ENCODE results near the gene PTBP3. TPM values are rescaled to one million over a fixed set of nuclear protein-coding genes. Genes with fewer than 3 reads are reported as not detected.
A peak's percentile ranks its signal among the peaks of the same experiment; 100 is the strongest.

PTBP3 gene
- polyA plus RNA-seq, 2 of the 4 experiments (the other 2 are of a cell fraction): 55.7 to 105 TPM

GRCh38 chr9:112338561-112338960 is 5.1 kb upstream of the PTBP3 start:
- 2% methylated on average over 3 of the region's 3 CpGs for WGBS (ENCODE audit: missing lambda C conversion rate)
- ChIA-PET CTCF (interaction anchor here (1.3 to 9.6 kb wide), 3 partner anchors 9 to 226 kb away, joined by 3 to 42 read pairs (median 3); no protein-coding TSS in a partner anchor), POLR2A (interaction anchor here (0.6 kb wide), 1 partner anchor 41 kb away, joined by 3 read pairs; the partner anchor contains the start of gene HSDL2)
- FAIRE-seq (no peak), ATAC-seq (peak; percentile 74 to 81), DNase-seq (ENCODE audit: low read depth in 1 of 2, low spot score in 1 of 2) (peak; percentile 66 to 87)
- Histone ChIP-seq H3K27ac (peak overlapping the region; percentile 78 to 82), H3K4me1 (peaks cover 54% of the 10 kb centered on the region), H3K9me3 (no peaks in the 10 kb centered on the region), H3K4me2 (peak overlapping the region; percentile 76), H3K4me3 (no peak overlapping the region)
- TF ChIP-seq RCOR1 (IDR thresholded peaks at IDR 0.05; ENCODE audit: low read depth, low read length): no peak
- TF ChIP-seq BCL3 (IDR thresholded peaks at IDR 0.05): 0 out of 3 replicates have a peak, but pooled peaks have one; percentile 31
- TF ChIP-seq USF2 (IDR thresholded peaks at IDR 0.05): no peak
- no peak for TF ChIP-seq KDM1A (IDR thresholded peaks at IDR 0.05; ENCODE audit: low read depth)
- TF ChIP-seq EP300 (IDR thresholded peaks at IDR 0.05): peak in 1 of 2 experiments; percentile 41; a peak in 1 of 5 replicates
- TF ChIP-seq SMC3 (IDR thresholded peaks at IDR 0.05): no peak
- TF ChIP-seq RNF2 (IDR thresholded peaks at IDR 0.05; ENCODE audit: borderline replicate concordance, low read depth): no peak
- no peak for TF ChIP-seq RARB (CRISPR knock-in tag; IDR thresholded peaks at IDR 0.05)
- no peak for TF ChIP-seq POLR2A (IDR thresholded peaks at IDR 0.05; ENCODE audit: low read length)
- TF ChIP-seq FOSL2 (IDR thresholded peaks at IDR 0.05): 0 out of 2 replicates have a peak, but pooled peaks have one; percentile 14
- peak; percentile 70 for TF ChIP-seq FOSL2 (CRISPR knock-in tag; IDR thresholded peaks at IDR 0.05)
- no peak for TF ChIP-seq EHF (CRISPR knock-in tag; IDR thresholded peaks at IDR 0.05)
- no peak for TF ChIP-seq TFCP2L1 (CRISPR knock-in tag; IDR thresholded peaks at IDR 0.05)
- no peak for TF ChIP-seq ATOH8 (CRISPR knock-in tag; IDR thresholded peaks at IDR 0.05; ENCODE audit: low read depth)
- TF ChIP-seq NFE2L2 (conservative IDR thresholded peaks at IDR 0.05; ENCODE audit: low read length): no peak
- TF ChIP-seq ZC3H11A (IDR thresholded peaks at IDR 0.05): no peak
- no peak for TF ChIP-seq EHMT2 (IDR thresholded peaks at IDR 0.05; ENCODE audit: low read depth)
- TF ChIP-seq E2F6 (IDR thresholded peaks at IDR 0.05; ENCODE audit: borderline replicate concordance, low read depth): no peak
- TF ChIP-seq CEBPB (IDR thresholded peaks at IDR 0.05): peak in 1 of 2 experiments; percentile 29; a peak in 1 of 4 replicates
- TF ChIP-seq RFX5 (IDR thresholded peaks at IDR 0.05): no peak
- no peak for TF ChIP-seq CHD2 (IDR thresholded peaks at IDR 0.05; ENCODE audit: low read length, partially characterized antibody)
- no peak for TF ChIP-seq HES2 (IDR thresholded peaks at IDR 0.05)
- no peak for TF ChIP-seq MYC (IDR thresholded peaks at IDR 0.05; ENCODE audit: borderline replicate concordance, low read length)
- TF ChIP-seq ZSCAN20 (CRISPR knock-in tag; IDR thresholded peaks at IDR 0.05): no peak
- peak; percentile 54; the same call in 1 of the 2 replicates for TF ChIP-seq GATA3 (IDR thresholded peaks at IDR 0.05; ENCODE audit: borderline replicate concordance)
- peak in 1 of 2 experiments; percentile 8; a peak in 1 of 5 replicates for TF ChIP-seq RAD21 (conservative IDR thresholded peaks at IDR 0.05 in 1 of 2, IDR thresholded peaks at IDR 0.05 in 1 of 2)
- TF ChIP-seq HDAC2 (IDR thresholded peaks at IDR 0.05): no peak
- no peak for TF ChIP-seq FOXS1 (CRISPR knock-in tag; IDR thresholded peaks at IDR 0.05)
- TF ChIP-seq NPAS2 (CRISPR knock-in tag; IDR thresholded peaks at IDR 0.05; ENCODE audit: borderline replicate concordance): no peak
- no peak for TF ChIP-seq KDM5A (IDR thresholded peaks at IDR 0.05)
- no peak for TF ChIP-seq HEYL (CRISPR knock-in tag; IDR thresholded peaks at IDR 0.05)
- TF ChIP-seq HOXB13 (CRISPR knock-in tag; IDR thresholded peaks at IDR 0.05; ENCODE audit: low read depth): no peak
- TF ChIP-seq MAX (IDR thresholded peaks at IDR 0.05): peak; percentile 33; the same call in 1 of the 2 replicates
- no peak for TF ChIP-seq REST (IDR thresholded peaks at IDR 0.05)
- TF ChIP-seq ZFP36 (IDR thresholded peaks at IDR 0.05; ENCODE audit: borderline replicate concordance, partially characterized antibody): no peak
- no peak for TF ChIP-seq MAFK (IDR thresholded peaks at IDR 0.05; ENCODE audit: partially characterized antibody)
- no peak for TF ChIP-seq TP53 (CRISPR knock-in tag; IDR thresholded peaks at IDR 0.05)

Measured in A549 (cell line).